ENCODE measurements around the gene ARHGAP10. TPM values are rescaled to one million over a fixed set of nuclear protein-coding genes. Genes with fewer than 3 reads are reported as not detected.

ARHGAP10 gene
- total RNA-seq, 1 donor from 2014 or later = 20.2 TPM

- H3K4me1 Mint-ChIP-seq = peaks cover 25% of the 10 kb centered on the region
- H3K36me3 ChIP-seq = no peaks in the 10 kb centered on the region
- H3K27me3 ChIP-seq = no peaks in the 10 kb centered on the region
- peaks cover 6% of the 10 kb centered on the region for H3K4me1 ChIP-seq
- H3K27me3 Mint-ChIP-seq (ENCODE audit: insufficient read depth, low read depth) = no peaks in the 10 kb centered on the region
- H3K36me3 Mint-ChIP-seq = peaks cover 4% of the 10 kb centered on the region
- H2AFZ ChIP-seq (replicated peaks) = no peak overlapping the region
- H3K27ac ChIP-seq = no peak overlapping the region
- H3K9me3 ChIP-seq (ENCODE audit: low read depth) = no peaks in the 10 kb centered on the region
- H3K9me3 Mint-ChIP-seq = no peaks in the 10 kb centered on the region
- H4K20me1 ChIP-seq (ENCODE audit: low read depth) = no peaks in the 10 kb centered on the region
- no peak overlapping the region for H3K4me3 Mint-ChIP-seq
- peak overlapping the region; percentile 26 for H3K27ac Mint-ChIP-seq
- H3K79me2 ChIP-seq (ENCODE audit: low read depth) = no peaks in the 10 kb centered on the region
- no peak for DNase-seq (ENCODE audit: low spot score)
- H3K4me2 ChIP-seq = no peak overlapping the region
- no peak overlapping the region for H3K4me3 ChIP-seq
- H3F3A ChIP-seq (ENCODE audit: low read depth) = no peaks in the 10 kb centered on the region
- no peak overlapping the region for H3K9ac ChIP-seq
- no peak for TF ChIP-seq EZH2phosphoT487 (IDR thresholded peaks at IDR 0.05)
- no peak for TF ChIP-seq EZH2 (IDR thresholded peaks at IDR 0.05)
- no peak for TF ChIP-seq CTCF (IDR thresholded peaks at IDR 0.05)
Measured at GRCh38 chr4:148053298-148054003, 321.6 kb downstream of the ARHGAP10 start.

GRCh38 chr4:148054275-148054674 lies 322.4 kb downstream of the ARHGAP10 start:
- no peaks in the 10 kb centered on the region for H3K79me2 ChIP-seq (ENCODE audit: low read depth)
- H3K4me2 ChIP-seq = no peak overlapping the region
- H3K36me3 ChIP-seq = no peaks in the 10 kb centered on the region
- no peak overlapping the region for H2AFZ ChIP-seq (replicated peaks)
- Mint-ChIP-seq H3K4me3 (no peak overlapping the region), H3K9me3 (no peaks in the 10 kb centered on the region), H3K27ac (no peak overlapping the region), H3K27me3 (ENCODE audit: insufficient read depth, low read depth) (no peaks in the 10 kb centered on the region), H3K36me3 (peaks cover 2% of the 10 kb centered on the region), H3K4me1 (peaks cover 25% of the 10 kb centered on the region)
- H4K20me1 ChIP-seq (ENCODE audit: low read depth) = no peaks in the 10 kb centered on the region
- H3K27ac ChIP-seq = peak overlapping the region; percentile 10
- DNase-seq (ENCODE audit: low spot score) = no peak
- TF ChIP-seq EZH2 (IDR thresholded peaks at IDR 0.05) (no peak), CTCF (IDR thresholded peaks at IDR 0.05) (no peak), EZH2phosphoT487 (IDR thresholded peaks at IDR 0.05) (no peak)
- no peak overlapping the region for H3K4me3 ChIP-seq
- no peak overlapping the region for H3K9ac ChIP-seq
- H3K9me3 ChIP-seq (ENCODE audit: low read depth) = no peaks in the 10 kb centered on the region
- H3K4me1 ChIP-seq = peaks cover 6% of the 10 kb centered on the region
- H3K27me3 ChIP-seq = no peaks in the 10 kb centered on the region
- H3F3A ChIP-seq (ENCODE audit: low read depth) = no peaks in the 10 kb centered on the region

- no peaks in the 10 kb centered on the region for H3K36me3 ChIP-seq
- peaks cover 25% of the 10 kb centered on the region for H3K4me1 Mint-ChIP-seq
- no peak overlapping the region for H3K27ac Mint-ChIP-seq
Measured at GRCh38 chr4:148055844-148056243, 324.0 kb downstream of the ARHGAP10 start.

More at GRCh38 chr4:148055844-148056243, 324.0 kb downstream of the ARHGAP10 start:
- peaks cover 5% of the 10 kb centered on the region for H3K4me1 ChIP-seq
- no peaks in the 10 kb centered on the region for H3K27me3 ChIP-seq
- peaks cover 2% of the 10 kb centered on the region for H3K36me3 Mint-ChIP-seq
- no peaks in the 10 kb centered on the region for H3K27me3 Mint-ChIP-seq (ENCODE audit: insufficient read depth, low read depth)
- H3K4me2 ChIP-seq = no peak overlapping the region
- H3K4me3 ChIP-seq = no peak overlapping the region
- H3K9me3 ChIP-seq (ENCODE audit: low read depth) = no peaks in the 10 kb centered on the region
- no peak overlapping the region for H3K4me3 Mint-ChIP-seq
- H4K20me1 ChIP-seq (ENCODE audit: low read depth) = no peaks in the 10 kb centered on the region
- no peaks in the 10 kb centered on the region for H3K9me3 Mint-ChIP-seq
- DNase-seq (ENCODE audit: low spot score) = no peak
- no peak overlapping the region for H2AFZ ChIP-seq (replicated peaks)
- no peak overlapping the region for H3K27ac ChIP-seq
- no peaks in the 10 kb centered on the region for H3K79me2 ChIP-seq (ENCODE audit: low read depth)
- TF ChIP-seq EZH2phosphoT487 (IDR thresholded peaks at IDR 0.05) = no peak
- no peak for TF ChIP-seq EZH2 (IDR thresholded peaks at IDR 0.05)
- no peak for TF ChIP-seq CTCF (IDR thresholded peaks at IDR 0.05)
- no peak overlapping the region for H3K9ac ChIP-seq
- no peaks in the 10 kb centered on the region for H3F3A ChIP-seq (ENCODE audit: low read depth)

Data from neural progenitor cell (in vitro differentiated cells).